WTC11 (cell line): ENCODE measurements around the gene SSTR1. TPM values are rescaled to one million over a fixed set of nuclear protein-coding genes. Genes with fewer than 3 reads are reported as not detected.

Experiments used
- total RNA-seq: library from RNA; stranded (reverse); gene quantifications from 3 replicates; pipeline ENCODE4 v1.2.3, GENCODE V29; 2021

SSTR1 gene
- total RNA-seq, 1 experiment from 2014 or later = 1.7 TPM

Other genes with a start within 250 kb of the SSTR1 start
- 0.09 to 0.23 TPM (median 0.15 TPM) in 3 replicates for gene CLEC14A, start 48.2 kb downstream of the SSTR1 start, total RNA-seq